DMS53 treated with DMSO at 0.1 percent for 48 hours (cell line): ENCODE measurements around the gene TMOD3.

Experiments
- DNase-seq: peaks from one replicate; lab custom pipeline; 2025; ENCODE audit not compliant: unreplicated experiment; lab: John Stamatoyannopoulos, UW

The TMOD3 gene

GRCh38 chr15:51907136-51907862 is 77.8 kb downstream of the TMOD3 start:
- DNase-seq = peak; percentile 98

- DNase-seq = peak; percentile 14
Observed at GRCh38 chr15:51908316-51908715, 78.9 kb downstream of the TMOD3 start.

GRCh38 chr15:51909584-51909983 is 80.1 kb downstream of the TMOD3 start:
- DNase-seq = no peak

GRCh38 chr15:51912528-51912927 is 83.1 kb downstream of the TMOD3 start:
- DNase-seq = no peak

GRCh38 chr15:51917493-51917892 is 88.0 kb downstream of the TMOD3 start:
- DNase-seq = peak; percentile 74

- DNase-seq = no peak
Observed at GRCh38 chr15:51924156-51925068, 95.0 kb downstream of the TMOD3 start.

GRCh38 chr15:51926809-51927208 is 97.4 kb downstream of the TMOD3 start:
- no peak for DNase-seq

- DNase-seq = no peak
Observed at GRCh38 chr15:51931016-51931415, 101.6 kb downstream of the TMOD3 start.

GRCh38 chr15:51931638-51932037 is 102.2 kb downstream of the TMOD3 start:
- no peak for DNase-seq

GRCh38 chr15:51932161-51932560 is 102.7 kb downstream of the TMOD3 start:
- DNase-seq = no peak

GRCh38 chr15:51935466-51936104 is 106.1 kb downstream of the TMOD3 start:
- no peak for DNase-seq

- DNase-seq = no peak
Observed at GRCh38 chr15:51936105-51936478, 106.6 kb downstream of the TMOD3 start.

GRCh38 chr15:51938286-51938685 is 108.8 kb downstream of the TMOD3 start:
- DNase-seq = no peak

GRCh38 chr15:51939216-51939615 is 109.8 kb downstream of the TMOD3 start:
- DNase-seq = no peak

GRCh38 chr15:51947124-51947523 is 117.7 kb downstream of the TMOD3 start:
- no peak for DNase-seq

GRCh38 chr15:51952805-51953204 is 123.4 kb downstream of the TMOD3 start:
- DNase-seq = no peak

- DNase-seq = no peak
Observed at GRCh38 chr15:51955504-51955903, 126.1 kb downstream of the TMOD3 start.
